Neural progenitor cell (in vitro differentiated cells): ENCODE results near the gene CCL23. TPM values are rescaled to one million over a fixed set of nuclear protein-coding genes. Genes with fewer than 3 reads are reported as not detected.

ENCODE experiments used
- DNase-seq: peaks from one replicate; pipeline ENCODE4 v3.0.0-alpha.2; 2016; ENCODE audit warnings: low spot score
- H2AFZ ChIP-seq: fragments of 200-600 bp; sonication (generic); replicated peaks from 2 replicates; pipeline ENCODE4 v1.6.1; 2016; ENCODE audit warnings: antibody characterized with exemption
- H3F3A ChIP-seq: fragments of 200-600 bp; sonication (generic); 2 replicates; pipeline ENCODE4 v1.6.1; 2016; ENCODE audit warnings: antibody characterized with exemption, low read depth
- H3K27ac ChIP-seq: fragments of 200-600 bp; sonication (generic); 2 replicates; pipeline ENCODE4 v1.5.1; 2016; ENCODE audit warnings: mild to moderate bottlenecking
- H3K27me3 ChIP-seq: fragments of 200-600 bp; sonication (generic); 2 replicates; pipeline ENCODE4 v1.6.1; 2016; ENCODE audit warnings: mild to moderate bottlenecking, moderate library complexity
- H3K36me3 ChIP-seq: fragments of 200-600 bp; sonication (generic); 2 replicates; pipeline ENCODE4 v1.5.1; 2016
- H3K4me1 ChIP-seq: fragments of 200-600 bp; sonication (generic); 2 replicates; pipeline ENCODE4 v1.6.1; 2016; ENCODE audit warnings: mixed run types
- H3K4me2 ChIP-seq: fragments of 200-600 bp; sonication (generic); 2 replicates; pipeline ENCODE4 v1.6.1; 2016
- H3K4me3 ChIP-seq: fragments of 200-600 bp; sonication (generic); 2 replicates; pipeline ENCODE4 v1.5.1; 2016
- H3K79me2 ChIP-seq: fragments of 200-600 bp; sonication (generic); 2 replicates; pipeline ENCODE4 v1.6.1; 2016; ENCODE audit warnings: low read depth
- H3K9ac ChIP-seq: fragments of 200-600 bp; sonication (generic); 2 replicates; pipeline ENCODE4 v1.6.1; 2016
- H3K9me3 ChIP-seq: fragments of 200-600 bp; sonication (generic); 2 replicates; pipeline ENCODE4 v1.5.1; 2016; ENCODE audit warnings: low read depth
- H4K20me1 ChIP-seq: fragments of 200-600 bp; sonication (generic); 2 replicates; pipeline ENCODE4 v1.6.1; 2016; ENCODE audit warnings: low read depth
- H3K27ac Mint-ChIP-seq: 3 replicates; pipeline ENCODE4 v1.8.0; 2021; ENCODE audit warnings: mixed read lengths
- H3K27me3 Mint-ChIP-seq: 2 replicates; pipeline ENCODE4 v1.8.0; 2022; ENCODE audit warnings: low read depth, mild to moderate bottlenecking, inconsistent platforms, moderate library complexity, mixed read lengths; ENCODE audit not compliant: insufficient read depth
- H3K36me3 Mint-ChIP-seq: 3 replicates; pipeline ENCODE4 v1.8.0; 2021; ENCODE audit warnings: mixed read lengths
- H3K4me1 Mint-ChIP-seq: 3 replicates; pipeline ENCODE4 v1.8.0; 2021; ENCODE audit warnings: mixed read lengths
- H3K4me3 Mint-ChIP-seq: 3 replicates; pipeline ENCODE4 v1.8.0; 2021; ENCODE audit warnings: mild to moderate bottlenecking, moderate library complexity, mixed read lengths
- H3K9me3 Mint-ChIP-seq: 3 replicates; pipeline ENCODE4 v1.8.0; 2020; ENCODE audit warnings: mixed read lengths
- EZH2 ChIP-seq: fragments of 200-600 bp; sonication (generic); IDR thresholded peaks from 2 replicates; pipeline ENCODE4 v1.6.1; 2017; ENCODE audit warnings: antibody characterized with exemption, mild to moderate bottlenecking, moderate library complexity
- EZH2phosphoT487 ChIP-seq: fragments of 200-600 bp; sonication (generic); IDR thresholded peaks from 2 replicates; pipeline ENCODE4 v1.6.1; 2017; ENCODE audit warnings: antibody characterized with exemption
- total RNA-seq: library from RNA; depleted of rRNA; stranded (reverse); fragments of >200 nt; gene quantifications from 2 replicates; pipeline ENCODE4 v1.2.3, GENCODE V29; 2015; ENCODE audit warnings: low replicate concordance
- TF ChIP-seq, protein P1 (sequence below): fragments of 200-600 bp; sonication (generic); IDR thresholded peaks from 2 replicates; pipeline ENCODE4 v1.5.1; 2017; ENCODE audit warnings: antibody characterized with exemption, mild to moderate bottlenecking

Gene CCL23
- total RNA-seq, 1 donor from 2014 or later: not detected

DNA sequence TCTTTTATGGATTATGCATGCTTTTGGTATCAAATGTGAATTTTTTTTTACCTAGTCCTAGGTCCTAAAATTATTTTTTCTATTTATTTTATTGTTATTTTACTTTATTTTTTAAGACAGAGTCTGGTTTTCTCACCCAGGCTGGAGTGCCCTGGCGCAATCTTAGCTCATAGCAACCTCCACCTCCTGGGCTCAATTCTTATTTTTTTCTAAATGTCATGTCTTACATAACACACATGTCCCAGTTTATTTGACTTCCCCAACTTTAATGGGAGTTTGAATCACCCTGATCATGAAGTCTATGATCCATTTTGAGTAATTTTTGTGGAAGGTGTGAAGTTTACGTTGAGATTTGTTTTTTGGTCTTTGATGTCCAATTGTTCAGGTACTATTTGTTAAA, 43.0 kb upstream of the CCL23 start:
- no peaks in the 10 kb centered on the region for H3F3A ChIP-seq
- H3K4me1 ChIP-seq: no peaks in the 10 kb centered on the region
- H3K36me3 Mint-ChIP-seq: no peaks in the 10 kb centered on the region
- H3K79me2 ChIP-seq: no peaks in the 10 kb centered on the region
- H3K27me3 ChIP-seq: no peaks in the 10 kb centered on the region
- no peak for DNase-seq
- no peaks in the 10 kb centered on the region for H3K9me3 Mint-ChIP-seq
- TF ChIP-seq EZH2 (no peak), EZH2phosphoT487 (no peak)
- TF ChIP-seq, protein P1, sequence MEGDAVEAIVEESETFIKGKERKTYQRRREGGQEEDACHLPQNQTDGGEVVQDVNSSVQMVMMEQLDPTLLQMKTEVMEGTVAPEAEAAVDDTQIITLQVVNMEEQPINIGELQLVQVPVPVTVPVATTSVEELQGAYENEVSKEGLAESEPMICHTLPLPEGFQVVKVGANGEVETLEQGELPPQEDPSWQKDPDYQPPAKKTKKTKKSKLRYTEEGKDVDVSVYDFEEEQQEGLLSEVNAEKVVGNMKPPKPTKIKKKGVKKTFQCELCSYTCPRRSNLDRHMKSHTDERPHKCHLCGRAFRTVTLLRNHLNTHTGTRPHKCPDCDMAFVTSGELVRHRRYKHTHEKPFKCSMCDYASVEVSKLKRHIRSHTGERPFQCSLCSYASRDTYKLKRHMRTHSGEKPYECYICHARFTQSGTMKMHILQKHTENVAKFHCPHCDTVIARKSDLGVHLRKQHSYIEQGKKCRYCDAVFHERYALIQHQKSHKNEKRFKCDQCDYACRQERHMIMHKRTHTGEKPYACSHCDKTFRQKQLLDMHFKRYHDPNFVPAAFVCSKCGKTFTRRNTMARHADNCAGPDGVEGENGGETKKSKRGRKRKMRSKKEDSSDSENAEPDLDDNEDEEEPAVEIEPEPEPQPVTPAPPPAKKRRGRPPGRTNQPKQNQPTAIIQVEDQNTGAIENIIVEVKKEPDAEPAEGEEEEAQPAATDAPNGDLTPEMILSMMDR: no peak
- H3K36me3 ChIP-seq: no peaks in the 10 kb centered on the region
- H3K27me3 Mint-ChIP-seq: peaks cover 2% of the 10 kb centered on the region
- H2AFZ ChIP-seq: no peak overlapping the region
- H3K9ac ChIP-seq: no peak overlapping the region
- H3K27ac Mint-ChIP-seq: no peak overlapping the region
- H3K4me3 Mint-ChIP-seq: no peak overlapping the region
- no peaks in the 10 kb centered on the region for H4K20me1 ChIP-seq
- H3K4me2 ChIP-seq: no peak overlapping the region
- H3K27ac ChIP-seq: no peak overlapping the region
- H3K9me3 ChIP-seq: no peaks in the 10 kb centered on the region
- no peaks in the 10 kb centered on the region for H3K4me1 Mint-ChIP-seq
- H3K4me3 ChIP-seq: no peak overlapping the region

DNA sequence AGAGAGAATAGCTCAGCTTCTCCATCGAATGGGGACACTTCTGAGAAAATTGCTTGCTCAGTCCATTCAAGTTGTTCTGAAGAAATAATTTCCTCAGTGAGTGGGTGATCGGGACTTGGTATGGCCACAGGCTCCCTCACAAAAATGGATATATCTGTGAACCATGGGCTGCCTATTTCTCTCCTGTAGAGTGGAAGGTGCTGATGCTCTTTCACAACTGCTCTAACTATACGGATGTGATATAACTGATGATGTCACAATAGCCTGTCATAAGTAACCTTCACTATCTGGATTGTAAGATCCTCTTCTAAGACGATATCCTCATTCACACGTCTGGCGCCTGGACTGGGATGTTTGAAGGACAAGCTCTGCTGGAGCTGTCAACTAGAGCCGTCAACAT, 41.6 kb upstream of the CCL23 start:
- H3K79me2 ChIP-seq: no peaks in the 10 kb centered on the region
- H3K36me3 ChIP-seq: no peaks in the 10 kb centered on the region
- no peak overlapping the region for H2AFZ ChIP-seq
- Mint-ChIP-seq H3K9me3 (no peaks in the 10 kb centered on the region), H3K4me3 (no peak overlapping the region), H3K4me1 (no peaks in the 10 kb centered on the region), H3K36me3 (no peaks in the 10 kb centered on the region), H3K27me3 (no peaks in the 10 kb centered on the region), H3K27ac (no peak overlapping the region)
- H3K4me3 ChIP-seq: no peak overlapping the region
- H3K27ac ChIP-seq: no peak overlapping the region
- no peak overlapping the region for H3K9ac ChIP-seq
- TF ChIP-seq, protein P1: no peak
- TF ChIP-seq EZH2 (no peak), EZH2phosphoT487 (no peak)
- no peaks in the 10 kb centered on the region for H3F3A ChIP-seq
- DNase-seq: no peak
- H3K4me2 ChIP-seq: no peak overlapping the region
- H3K27me3 ChIP-seq: no peaks in the 10 kb centered on the region
- no peaks in the 10 kb centered on the region for H4K20me1 ChIP-seq
- H3K9me3 ChIP-seq: no peaks in the 10 kb centered on the region
- H3K4me1 ChIP-seq: no peaks in the 10 kb centered on the region

DNA sequence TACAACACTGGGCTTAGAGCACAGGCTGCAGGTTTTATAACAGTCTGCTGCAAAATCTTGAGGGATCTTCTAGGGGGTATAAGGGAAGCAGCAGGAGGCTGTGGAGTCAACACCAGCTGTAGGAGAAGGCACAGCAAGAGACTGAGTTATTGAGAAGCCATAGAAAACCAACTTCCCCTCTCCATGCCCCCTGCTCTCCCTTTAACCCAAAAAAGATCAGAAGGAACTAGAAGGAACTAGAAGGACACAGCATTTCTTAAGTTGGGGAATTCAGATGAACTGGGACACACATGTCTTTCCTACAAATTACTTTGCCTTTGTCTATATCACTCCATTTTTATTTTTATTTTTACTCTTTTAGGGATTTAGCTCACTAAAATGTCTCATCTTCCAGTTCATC, 40.1 kb upstream of the CCL23 start:
- H3K4me1 Mint-ChIP-seq: no peaks in the 10 kb centered on the region
- no peaks in the 10 kb centered on the region for H3K9me3 Mint-ChIP-seq
- no peak overlapping the region for H3K4me3 Mint-ChIP-seq
- H3K36me3 Mint-ChIP-seq: no peaks in the 10 kb centered on the region
- Histone ChIP-seq H3K9ac (no peak overlapping the region), H3K4me1 (no peaks in the 10 kb centered on the region), H3K4me2 (no peak overlapping the region), H4K20me1 (no peaks in the 10 kb centered on the region), H3K79me2 (no peaks in the 10 kb centered on the region), H3F3A (no peaks in the 10 kb centered on the region), H3K4me3 (no peak overlapping the region), H3K9me3 (no peaks in the 10 kb centered on the region), H3K27ac (no peak overlapping the region), H2AFZ (peak overlapping the region; percentile 38), H3K27me3 (no peaks in the 10 kb centered on the region), H3K36me3 (no peaks in the 10 kb centered on the region)
- no peak overlapping the region for H3K27ac Mint-ChIP-seq
- H3K27me3 Mint-ChIP-seq: no peaks in the 10 kb centered on the region
- TF ChIP-seq EZH2 (no peak), EZH2phosphoT487 (no peak)
- TF ChIP-seq, protein P1: no peak
- DNase-seq: no peak
